ENCODE results near the gene ETV4. TPM values are rescaled to one million over a fixed set of nuclear protein-coding genes. Genes with fewer than 3 reads are reported as not detected.

ETV4 gene
- total RNA-seq, 1 donor from 2014 or later: 2.2 TPM

DNA sequence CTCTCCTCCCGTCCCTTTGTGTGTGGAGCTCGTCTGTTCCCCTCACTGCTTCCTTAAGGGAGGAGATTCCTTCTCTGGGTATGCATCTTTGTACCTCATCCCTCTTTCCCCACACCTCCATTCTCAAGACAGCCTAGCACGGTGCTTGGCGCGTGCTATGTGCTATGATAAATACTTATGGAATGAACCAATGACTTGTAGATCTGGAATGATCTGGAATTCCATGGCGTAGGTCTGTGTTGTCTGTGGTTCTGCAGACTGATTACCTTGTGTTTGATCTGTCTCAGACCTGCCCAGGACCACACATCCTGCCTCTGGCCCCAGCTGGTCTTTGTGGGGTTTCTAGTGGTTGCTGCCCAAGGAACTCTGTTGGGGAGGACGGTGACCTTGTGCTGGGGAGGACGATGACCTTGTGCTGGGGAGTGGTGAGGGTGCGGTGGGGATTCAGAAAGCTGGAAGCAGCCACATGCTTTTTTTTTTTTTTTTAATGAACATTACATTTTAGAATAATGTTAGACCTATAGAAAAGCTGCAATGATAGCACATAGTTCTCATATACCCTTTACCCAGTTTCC is 33.5 kb upstream of the ETV4 start:
- no peaks in the 10 kb centered on the region for H3K9me3 ChIP-seq
- TF ChIP-seq, protein P1, sequence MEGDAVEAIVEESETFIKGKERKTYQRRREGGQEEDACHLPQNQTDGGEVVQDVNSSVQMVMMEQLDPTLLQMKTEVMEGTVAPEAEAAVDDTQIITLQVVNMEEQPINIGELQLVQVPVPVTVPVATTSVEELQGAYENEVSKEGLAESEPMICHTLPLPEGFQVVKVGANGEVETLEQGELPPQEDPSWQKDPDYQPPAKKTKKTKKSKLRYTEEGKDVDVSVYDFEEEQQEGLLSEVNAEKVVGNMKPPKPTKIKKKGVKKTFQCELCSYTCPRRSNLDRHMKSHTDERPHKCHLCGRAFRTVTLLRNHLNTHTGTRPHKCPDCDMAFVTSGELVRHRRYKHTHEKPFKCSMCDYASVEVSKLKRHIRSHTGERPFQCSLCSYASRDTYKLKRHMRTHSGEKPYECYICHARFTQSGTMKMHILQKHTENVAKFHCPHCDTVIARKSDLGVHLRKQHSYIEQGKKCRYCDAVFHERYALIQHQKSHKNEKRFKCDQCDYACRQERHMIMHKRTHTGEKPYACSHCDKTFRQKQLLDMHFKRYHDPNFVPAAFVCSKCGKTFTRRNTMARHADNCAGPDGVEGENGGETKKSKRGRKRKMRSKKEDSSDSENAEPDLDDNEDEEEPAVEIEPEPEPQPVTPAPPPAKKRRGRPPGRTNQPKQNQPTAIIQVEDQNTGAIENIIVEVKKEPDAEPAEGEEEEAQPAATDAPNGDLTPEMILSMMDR (IDR thresholded peaks at IDR 0.05): no peak
- H3K4me3 ChIP-seq: no peak overlapping the region
- intact Hi-C loops (cut with DNase I): loop anchor here (10.0 kb wide), 1 partner anchor 185 kb away; no protein-coding TSS in a partner anchor
- no peaks in the 10 kb centered on the region for H3K27me3 ChIP-seq (ENCODE audit: low read depth)
- H3K4me1 ChIP-seq: peaks cover 19% of the 10 kb centered on the region
- ATAC-seq: no peak
- DNase-seq: no peak
- H3K36me3 ChIP-seq: no peaks in the 10 kb centered on the region
- no peak overlapping the region for H3K27ac ChIP-seq

DNA sequence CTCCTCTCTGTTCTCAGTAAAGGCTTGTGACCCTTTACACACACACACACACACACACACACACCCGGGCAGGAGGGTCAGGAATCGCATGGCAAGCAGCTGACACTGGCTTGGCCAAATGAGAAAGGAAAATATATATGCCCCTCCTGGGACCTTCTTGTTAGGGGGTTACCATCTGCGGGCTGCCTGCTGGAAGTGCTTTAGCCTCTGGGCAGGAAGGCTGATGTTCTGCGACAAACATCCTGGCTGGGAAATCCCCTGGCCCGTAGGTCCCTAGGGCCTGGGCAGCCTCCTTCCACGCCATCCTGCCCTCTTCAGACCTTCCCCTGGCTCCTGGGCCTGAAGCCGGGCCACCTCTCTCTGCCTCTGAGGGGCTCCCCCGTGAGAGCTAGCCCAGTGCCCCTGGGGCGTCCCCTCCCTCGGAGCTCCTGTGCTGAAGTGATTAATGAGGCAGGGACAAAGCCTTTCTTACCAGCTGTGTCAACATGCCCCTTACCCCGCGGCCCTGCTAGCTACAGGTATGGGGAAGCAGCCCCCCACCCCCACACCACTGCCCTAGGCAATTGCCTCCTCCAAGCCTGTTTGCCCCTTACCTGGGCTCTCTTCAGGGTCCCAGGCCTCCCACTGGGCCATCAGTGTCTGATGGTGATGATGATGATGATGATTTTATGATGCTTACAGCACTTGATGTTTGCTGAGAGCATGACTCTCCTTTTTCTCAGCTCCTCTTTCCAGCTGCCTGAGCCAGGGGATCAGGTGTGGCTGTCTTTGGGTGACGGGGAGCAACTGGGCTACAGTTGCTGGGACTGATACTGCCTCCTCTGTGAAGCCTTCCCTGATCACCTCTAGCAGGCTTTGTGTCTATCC is 32.8 kb upstream of the ETV4 start:
- ATAC-seq (peak; percentile 20 to 51), DNase-seq (no peak)
- Histone ChIP-seq H3K36me3 (no peaks in the 10 kb centered on the region), H3K9me3 (no peaks in the 10 kb centered on the region), H3K27me3 (ENCODE audit: low read depth) (no peaks in the 10 kb centered on the region), H3K27ac (no peak overlapping the region), H3K4me3 (no peak overlapping the region), H3K4me1 (peaks cover 19% of the 10 kb centered on the region)
- TF ChIP-seq, protein P1 (IDR thresholded peaks at IDR 0.05): no peak
- intact Hi-C loops (cut with DNase I): loop anchor here (10.0 kb wide), 1 partner anchor 186 kb away; no protein-coding TSS in a partner anchor

- no peak overlapping the region for H3K4me3 ChIP-seq
- TF ChIP-seq, protein P1 (IDR thresholded peaks at IDR 0.05): no peak
- DNase-seq (no peak), ATAC-seq (no peak)
- no peaks in the 10 kb centered on the region for H3K36me3 ChIP-seq
- intact Hi-C loops (cut with DNase I): loop anchor here (10.0 kb wide), 1 partner anchor 186 kb away; no protein-coding TSS in a partner anchor
- no peaks in the 10 kb centered on the region for H3K9me3 ChIP-seq
- H3K27me3 ChIP-seq (ENCODE audit: low read depth): no peaks in the 10 kb centered on the region
- no peak overlapping the region for H3K27ac ChIP-seq
- H3K4me1 ChIP-seq: peaks cover 19% of the 10 kb centered on the region
These were observed 32.2 kb upstream of the ETV4 start for GRCh38 chr17:43578404-43578698.

GRCh38 chr17:43577664-43578403 is 31.7 kb upstream of the ETV4 start:
- Histone ChIP-seq H3K27ac (no peak overlapping the region), H3K4me3 (no peak overlapping the region), H3K4me1 (peaks cover 19% of the 10 kb centered on the region), H3K27me3 (ENCODE audit: low read depth) (no peaks in the 10 kb centered on the region), H3K9me3 (no peaks in the 10 kb centered on the region), H3K36me3 (no peaks in the 10 kb centered on the region)
- intact Hi-C loops (cut with DNase I): loop anchor here (10.0 kb wide), 1 partner anchor 187 kb away; no protein-coding TSS in a partner anchor
- no peak for DNase-seq
- TF ChIP-seq, protein P1 (IDR thresholded peaks at IDR 0.05): no peak
- ATAC-seq: no peak

- H3K4me1 ChIP-seq: peaks cover 19% of the 10 kb centered on the region
- no peak overlapping the region for H3K4me3 ChIP-seq
- H3K27ac ChIP-seq: no peak overlapping the region
- TF ChIP-seq, protein P1 (IDR thresholded peaks at IDR 0.05): peak; percentile 91
- intact Hi-C loops (cut with DNase I): loop anchor here (10.0 kb wide), 1 partner anchor 188 kb away; no protein-coding TSS in a partner anchor
- ATAC-seq: peak; percentile 74 to 85
- no peaks in the 10 kb centered on the region for H3K36me3 ChIP-seq
- H3K9me3 ChIP-seq: no peaks in the 10 kb centered on the region
- DNase-seq: peak; percentile 69
- H3K27me3 ChIP-seq (ENCODE audit: low read depth): no peaks in the 10 kb centered on the region
These were observed 30.6 kb upstream of the ETV4 start for GRCh38 chr17:43576563-43577229.

Measured in lower lobe of right lung (tissue), 2 donors.